Measurements from ENCODE around the gene CIBAR2.

Gene CIBAR2

GRCh38 chr16:85079785-85080570, 32.3 kb downstream of the CIBAR2 start:
- TF ChIP-seq CTCF (IDR thresholded peaks at IDR 0.05; ENCODE audit: control insufficient read depth, insufficient read depth, low read depth, low read length, missing control alignments) = no peak
- no peak for DNase-seq (ENCODE audit: low read depth)
- no peak overlapping the region for H3K4me3 ChIP-seq (ENCODE audit: control insufficient read depth, low read depth, low read length)

GRCh38 chr16:85078952-85079351, 33.3 kb downstream of the CIBAR2 start:
- no peak for TF ChIP-seq CTCF (IDR thresholded peaks at IDR 0.05; ENCODE audit: control insufficient read depth, insufficient read depth, low read depth, low read length, missing control alignments)
- no peak overlapping the region for H3K4me3 ChIP-seq (ENCODE audit: control insufficient read depth, low read depth, low read length)
- DNase-seq (ENCODE audit: low read depth) = no peak

GRCh38 chr16:85078226-85078625, 34.0 kb downstream of the CIBAR2 start:
- no peak overlapping the region for H3K4me3 ChIP-seq (ENCODE audit: control insufficient read depth, low read depth, low read length)
- no peak for DNase-seq (ENCODE audit: low read depth)
- TF ChIP-seq CTCF (IDR thresholded peaks at IDR 0.05; ENCODE audit: control insufficient read depth, insufficient read depth, low read depth, low read length, missing control alignments) = no peak

GRCh38 chr16:85077576-85078125, 34.6 kb downstream of the CIBAR2 start:
- no peak for TF ChIP-seq CTCF (IDR thresholded peaks at IDR 0.05; ENCODE audit: control insufficient read depth, insufficient read depth, low read depth, low read length, missing control alignments)
- DNase-seq (ENCODE audit: low read depth) = no peak

GRCh38 chr16:85077039-85077438, 35.2 kb downstream of the CIBAR2 start:
- no peak for TF ChIP-seq CTCF (IDR thresholded peaks at IDR 0.05; ENCODE audit: control insufficient read depth, insufficient read depth, low read depth, low read length, missing control alignments)
- no peak overlapping the region for H3K4me3 ChIP-seq (ENCODE audit: control insufficient read depth, low read depth, low read length)
- no peak for DNase-seq (ENCODE audit: low read depth)

More at GRCh38 chr16:85077576-85078125, 34.6 kb downstream of the CIBAR2 start:
- H3K4me3 ChIP-seq (ENCODE audit: control insufficient read depth, low read depth, low read length) = no peak overlapping the region

- H3K4me3 ChIP-seq (ENCODE audit: control insufficient read depth, low read depth, low read length) = no peak overlapping the region
- DNase-seq (ENCODE audit: low read depth) = no peak
- TF ChIP-seq CTCF (IDR thresholded peaks at IDR 0.05; ENCODE audit: control insufficient read depth, insufficient read depth, low read depth, low read length, missing control alignments) = no peak
Measured at GRCh38 chr16:85075236-85075924, 36.9 kb downstream of the CIBAR2 start.
